GM19043 (cell line): ENCODE measurements around the gene VSIG10L.

Experiments used
- ATAC-seq: cut with Tn5 transposase; IDR thresholded peaks from one replicate; pipeline ENCODE4 v1.9.1; 2021; ENCODE audit warnings: low read depth; ENCODE audit not compliant: unreplicated experiment

The VSIG10L gene

DNA sequence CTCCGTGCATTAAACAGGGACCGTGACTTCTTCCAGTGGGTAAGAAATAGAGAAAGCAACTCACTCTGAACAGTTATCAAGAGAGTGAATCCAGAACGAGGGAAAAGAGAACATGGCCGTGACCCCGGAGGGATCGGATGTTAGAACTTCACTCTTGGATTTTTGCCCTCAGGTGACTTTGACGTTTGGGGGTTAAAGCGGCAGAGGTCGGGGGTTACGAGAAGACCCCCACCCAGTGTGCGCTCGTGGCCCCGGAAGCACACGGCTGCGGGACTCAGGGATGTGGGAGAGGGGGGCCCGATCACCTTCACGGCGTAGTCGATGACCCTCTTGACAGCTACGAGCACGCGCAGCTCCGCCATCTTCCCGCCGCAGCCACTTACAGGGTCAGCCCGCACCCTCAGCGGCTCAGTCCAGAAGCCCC is 24.0 kb upstream of the VSIG10L start, which contains the start of gene ETFB:
ETFB (minus strand) TSS at position 424 of the 424 bp plus-strand sequence; CDS start at position 362, 62 bp downstream.
- no peak for ATAC-seq

DNA sequence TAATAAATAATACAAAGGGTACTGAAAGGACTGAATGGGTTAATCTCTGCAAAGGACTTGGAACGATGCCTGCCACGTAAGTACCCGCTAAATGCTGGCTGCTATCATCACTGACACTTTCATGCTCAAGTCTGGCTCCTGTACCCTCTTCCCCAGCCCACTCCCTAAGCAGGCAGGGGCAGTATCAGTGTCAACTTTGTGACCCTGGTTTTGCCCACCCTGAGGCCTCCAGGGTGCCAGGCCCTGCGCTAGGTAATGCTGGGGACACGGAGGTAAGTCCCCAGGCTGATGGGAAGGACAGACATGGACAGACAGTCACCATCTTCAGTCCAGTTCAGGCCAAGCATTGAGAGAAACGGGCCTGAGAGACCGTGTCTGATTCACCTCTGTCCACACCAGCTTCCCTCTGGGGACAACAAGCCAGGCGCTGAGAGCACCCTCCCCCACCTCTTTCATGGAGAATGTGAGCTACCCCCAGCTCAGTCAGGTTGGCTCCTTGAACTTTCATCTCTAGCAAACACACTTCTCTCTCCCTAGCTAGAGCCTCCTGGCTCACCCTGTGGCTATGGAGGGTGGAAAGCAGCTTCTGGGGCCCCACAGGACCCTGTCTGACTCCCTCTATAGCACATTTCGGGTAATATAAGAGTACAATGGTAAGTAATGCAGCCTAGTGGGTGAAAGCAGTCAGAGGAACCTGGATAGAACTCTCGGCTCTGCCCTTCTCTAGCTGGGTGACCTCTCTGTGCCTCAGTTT is 23.4 kb upstream of the VSIG10L start:
- no peak for ATAC-seq

DNA sequence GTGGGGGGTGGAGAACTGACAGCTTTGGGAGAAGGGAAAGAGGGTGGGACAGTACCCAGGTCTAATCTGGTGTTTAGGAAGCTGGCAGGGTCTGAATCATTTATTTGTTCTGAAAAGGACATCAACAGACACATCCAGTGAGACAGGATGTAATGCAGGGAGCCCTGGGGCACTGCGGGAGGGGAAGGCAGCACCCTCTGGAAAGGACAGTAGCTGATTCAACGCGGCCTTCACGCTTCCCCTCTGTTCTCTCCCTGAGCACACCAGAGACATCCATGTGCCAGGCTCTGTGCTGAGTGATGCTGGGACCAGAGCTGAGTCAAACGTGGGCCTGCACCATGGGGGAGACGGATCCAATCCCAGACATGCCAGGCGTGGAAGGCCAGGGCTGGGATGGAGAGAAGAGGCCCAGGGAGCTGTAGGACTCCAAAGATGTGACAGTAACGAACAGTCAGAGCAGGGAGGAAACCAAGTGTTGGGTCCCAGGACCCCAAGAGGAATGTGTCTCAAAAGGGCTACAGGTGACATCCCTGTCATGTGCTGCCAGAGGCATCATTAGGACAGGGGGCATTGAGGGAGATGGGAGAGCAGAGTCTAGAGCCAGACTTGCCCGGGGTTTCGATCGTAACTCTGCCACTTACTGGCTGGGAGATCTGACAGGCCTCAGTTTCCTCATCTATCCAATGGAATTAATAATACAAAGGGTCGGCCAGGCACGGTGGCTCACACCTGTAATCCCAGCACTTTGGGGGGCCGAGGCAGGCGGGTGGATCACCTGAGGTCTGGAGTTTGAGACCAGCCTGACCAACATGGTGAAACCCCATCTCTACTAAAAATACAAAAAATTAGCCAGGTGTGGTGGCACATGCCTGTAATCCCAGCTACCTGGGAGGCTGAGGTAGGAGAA is 22.5 kb upstream of the VSIG10L start:
- no peak for ATAC-seq

DNA sequence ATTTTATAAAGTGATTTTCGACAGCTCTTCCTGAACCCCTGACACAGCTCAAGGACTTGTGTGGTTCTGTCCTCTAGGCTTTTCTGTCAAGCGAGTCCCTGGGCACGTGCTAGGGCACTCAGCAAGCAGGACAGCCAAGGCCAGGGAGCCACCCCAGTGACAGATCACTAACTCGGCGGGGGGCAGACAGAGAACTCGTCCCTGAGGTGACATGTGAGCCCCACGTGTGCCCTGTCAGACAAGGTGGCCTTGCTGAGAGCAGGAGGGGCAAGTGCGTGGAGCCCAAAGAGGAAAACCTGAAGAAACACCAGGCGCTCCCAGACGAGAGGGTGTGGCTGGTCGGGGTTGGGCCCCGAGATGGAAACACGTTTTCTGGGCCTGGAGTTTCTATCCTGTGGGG is 19.3 kb upstream of the VSIG10L start:
- no peak for ATAC-seq

DNA sequence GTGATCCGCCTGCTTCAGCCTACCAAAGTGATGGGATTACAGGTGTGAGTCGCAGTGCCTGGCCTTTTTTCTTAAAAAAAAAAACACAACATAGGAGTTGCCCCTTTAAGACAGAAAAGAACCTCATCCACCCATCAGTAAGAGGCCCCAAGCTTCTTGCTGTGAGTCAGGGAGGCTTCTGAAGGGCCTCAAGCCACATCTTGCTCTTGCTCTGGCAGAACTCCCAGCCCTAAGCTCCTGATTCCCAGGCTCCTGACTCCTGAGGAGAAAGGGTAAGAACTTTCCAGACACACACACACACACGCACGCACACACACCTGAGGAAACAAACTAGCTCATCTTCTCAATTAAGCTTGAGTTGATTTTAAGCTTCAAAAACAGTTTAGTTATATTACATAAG is 17.4 kb upstream of the VSIG10L start:
- no peak for ATAC-seq

DNA sequence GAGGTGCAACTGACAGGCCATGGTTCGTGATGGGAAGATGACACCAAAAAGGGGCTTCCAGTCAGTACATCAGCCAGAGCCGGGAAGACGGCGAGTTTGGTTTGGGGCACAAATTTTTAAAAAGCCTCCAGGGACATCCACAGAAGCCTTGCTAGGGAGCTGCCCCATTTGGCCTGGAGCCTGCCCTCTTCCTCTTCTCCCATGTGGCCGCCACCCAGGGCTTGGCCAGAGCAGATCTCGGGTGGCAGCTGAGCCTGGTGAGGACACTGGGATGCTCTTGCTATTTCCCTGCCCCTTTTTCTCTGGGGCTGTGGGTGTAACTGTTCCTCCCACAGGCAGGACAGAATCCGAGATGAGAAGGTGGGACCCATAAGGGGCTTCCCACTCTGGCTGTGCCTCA is 16.0 kb upstream of the VSIG10L start:
- ATAC-seq = no peak

DNA sequence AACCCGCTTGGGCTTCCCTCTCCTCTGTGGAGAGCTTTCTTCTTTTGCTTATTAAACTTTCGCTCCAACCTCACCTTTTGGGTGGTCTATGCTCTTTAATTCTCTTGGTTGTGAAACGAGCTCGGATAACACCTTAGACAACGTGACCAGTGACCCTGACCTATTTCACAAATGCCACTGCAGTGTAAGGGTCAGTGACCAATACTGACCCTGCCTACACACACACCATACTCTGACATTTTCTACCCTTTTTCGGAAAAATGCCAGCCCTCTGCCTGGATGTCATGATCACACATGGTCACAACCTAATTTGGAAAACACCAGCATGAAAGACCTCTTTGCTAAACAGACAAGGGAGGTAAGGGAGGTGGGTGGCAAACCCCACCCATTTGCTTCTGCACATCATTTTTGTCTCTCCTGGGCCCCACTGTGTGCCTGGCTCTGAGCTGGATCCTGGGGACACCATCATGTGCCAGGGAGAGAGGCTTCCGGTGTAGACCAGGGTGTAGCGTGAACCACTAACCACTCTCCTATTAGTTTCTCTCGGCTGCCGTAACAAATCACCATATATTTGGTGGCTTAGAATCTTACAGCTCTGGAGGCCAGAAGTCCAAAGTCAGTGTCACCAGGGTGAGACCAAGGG is 14.3 kb upstream of the VSIG10L start:
- ATAC-seq = no peak

DNA sequence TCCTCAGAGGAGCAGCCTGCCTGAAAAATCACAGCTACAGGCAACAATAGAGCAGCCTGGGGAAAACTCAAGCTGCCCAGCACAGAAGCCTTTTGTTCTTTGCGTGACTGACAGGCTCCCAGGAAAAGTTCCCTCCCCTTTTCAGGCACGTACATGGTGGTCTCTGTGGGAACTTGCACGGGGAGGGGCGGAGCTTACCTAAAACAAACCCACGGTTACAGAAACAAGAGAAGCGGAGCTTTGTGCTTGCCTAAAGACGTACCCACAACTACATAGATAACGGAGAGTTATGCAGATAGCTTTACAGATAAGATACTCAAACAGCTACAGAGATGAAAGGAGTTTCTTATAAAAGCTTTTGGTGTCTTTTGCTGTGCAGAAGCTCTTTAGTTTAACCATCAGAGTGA is 12.8 kb upstream of the VSIG10L start:
- ATAC-seq = no peak

DNA sequence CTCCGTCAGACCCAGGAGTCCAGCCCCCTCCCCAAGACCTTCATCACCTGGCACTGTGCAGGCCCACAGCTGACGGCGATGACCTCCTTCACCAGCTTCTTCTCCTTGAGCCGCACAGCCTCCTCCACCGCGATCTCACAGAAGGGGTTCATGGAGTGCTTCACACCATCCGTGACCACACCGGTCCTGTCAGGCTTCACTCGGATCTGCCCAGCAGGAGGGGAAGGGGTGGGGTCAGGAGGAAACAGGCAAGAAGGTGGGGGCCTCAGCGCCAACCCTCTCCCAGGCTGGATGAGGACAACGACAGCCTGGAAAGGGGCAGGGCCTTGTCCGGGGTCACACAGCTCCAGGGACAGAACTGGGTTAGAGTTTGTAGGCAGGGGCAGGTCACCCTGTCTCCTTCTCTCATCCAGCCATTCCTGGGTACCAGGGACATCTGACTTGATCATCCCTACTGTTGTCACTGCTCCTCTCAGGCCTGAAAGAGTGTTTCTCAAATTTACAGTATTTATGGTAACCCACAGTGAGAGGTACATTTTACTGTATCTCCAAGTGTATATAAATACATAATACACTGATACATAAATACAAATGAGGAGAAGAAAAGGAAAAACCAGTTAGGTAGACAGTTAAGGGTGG is 12.3 kb upstream of the VSIG10L start:
- ATAC-seq = no peak

DNA sequence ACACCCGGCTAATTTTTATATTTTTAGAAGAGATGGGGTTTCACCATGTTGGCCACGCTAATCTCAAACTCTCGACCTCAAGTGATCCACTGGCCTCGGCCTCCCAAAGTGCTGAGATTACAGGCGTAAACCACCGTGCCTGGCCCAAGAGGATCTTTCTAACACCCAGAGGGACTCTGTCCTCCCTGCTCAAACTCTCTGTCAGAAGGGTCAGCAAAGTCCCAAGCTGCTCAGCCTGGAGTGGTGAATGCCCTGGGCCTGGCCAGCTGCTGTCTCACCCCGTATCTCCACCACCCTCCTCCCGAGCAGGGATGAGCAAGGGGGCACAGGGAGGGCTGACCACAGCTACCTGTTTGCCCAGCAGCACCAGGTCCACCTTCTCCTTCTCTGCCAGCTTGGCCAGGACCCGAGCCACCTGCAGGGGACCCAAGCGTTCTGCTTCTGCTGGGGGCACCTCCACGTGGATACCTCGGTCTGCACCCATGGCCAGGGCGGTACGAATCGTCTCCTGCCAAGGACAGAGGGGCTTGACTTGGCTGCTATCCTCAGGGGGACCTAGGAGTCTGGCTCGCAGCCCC is 10.9 kb upstream of the VSIG10L start:
- ATAC-seq = no peak

DNA sequence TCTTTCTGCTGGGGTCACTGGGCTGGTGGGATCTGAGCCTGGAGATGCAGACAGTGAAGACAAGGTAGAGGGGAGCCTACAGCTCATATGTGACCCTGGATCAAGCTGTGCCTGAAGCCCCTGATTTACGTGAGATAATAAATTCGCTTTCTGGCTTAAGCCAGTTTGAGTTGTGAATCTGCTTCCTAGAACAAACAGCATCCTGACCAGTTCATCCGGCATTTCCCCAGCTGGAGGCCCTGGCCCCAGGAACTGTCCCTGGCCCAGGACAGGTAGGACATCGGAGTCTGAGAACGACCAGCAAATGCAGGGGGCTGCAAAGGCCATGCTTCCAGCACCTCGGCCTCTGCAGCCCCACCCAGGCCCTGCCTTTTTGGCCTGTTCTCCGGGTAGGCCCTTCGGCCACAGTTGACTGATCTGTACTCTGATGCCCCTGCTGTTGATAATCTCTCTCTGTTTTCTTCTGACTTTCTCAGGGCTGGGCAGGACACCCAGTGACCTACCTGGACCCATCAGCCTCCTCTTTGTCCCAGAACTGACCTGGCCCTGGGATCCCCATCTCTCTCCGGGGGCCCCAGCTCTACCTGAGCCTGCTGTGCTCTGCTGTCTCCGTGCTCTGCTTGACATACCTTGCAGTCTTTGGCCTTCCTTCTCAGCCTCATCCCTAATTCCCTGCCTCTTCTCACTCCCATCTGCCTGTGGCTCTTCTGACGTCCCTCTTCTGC is 9.5 kb upstream of the VSIG10L start:
- no peak for ATAC-seq

DNA sequence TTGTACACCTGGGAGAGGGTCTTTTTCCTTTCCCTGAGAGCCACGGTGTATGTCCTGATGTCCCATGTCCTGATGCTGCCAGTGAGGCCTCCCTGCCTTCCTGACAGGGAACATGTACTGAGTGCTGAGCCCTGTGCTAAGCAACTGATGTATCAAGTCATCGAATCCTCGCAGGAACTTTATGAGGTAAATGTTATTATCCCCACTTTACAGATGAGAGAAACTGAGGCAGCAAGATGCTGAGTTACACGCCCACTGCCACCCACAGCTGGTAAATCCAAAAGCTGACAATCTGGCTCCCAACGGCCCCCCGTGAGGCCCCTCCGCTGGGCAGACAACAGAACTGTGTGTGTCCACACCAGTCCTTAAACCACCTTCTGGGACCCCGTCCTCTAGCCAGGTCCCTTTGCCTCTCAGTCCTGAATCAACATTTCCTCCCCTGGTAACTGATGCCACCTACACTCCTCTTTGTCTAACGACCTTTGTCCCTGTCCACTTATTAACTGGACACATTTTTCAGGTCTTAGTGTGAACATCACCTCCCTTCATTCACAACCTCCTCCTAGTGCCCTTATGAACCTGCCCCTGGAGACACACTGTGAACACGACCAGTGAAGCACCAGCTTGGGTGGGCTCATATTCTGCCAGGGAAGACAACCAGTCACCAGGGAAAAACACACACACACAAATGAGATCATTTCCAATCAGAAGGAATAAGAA is 5.4 kb upstream of the VSIG10L start:
- no peak for ATAC-seq

DNA sequence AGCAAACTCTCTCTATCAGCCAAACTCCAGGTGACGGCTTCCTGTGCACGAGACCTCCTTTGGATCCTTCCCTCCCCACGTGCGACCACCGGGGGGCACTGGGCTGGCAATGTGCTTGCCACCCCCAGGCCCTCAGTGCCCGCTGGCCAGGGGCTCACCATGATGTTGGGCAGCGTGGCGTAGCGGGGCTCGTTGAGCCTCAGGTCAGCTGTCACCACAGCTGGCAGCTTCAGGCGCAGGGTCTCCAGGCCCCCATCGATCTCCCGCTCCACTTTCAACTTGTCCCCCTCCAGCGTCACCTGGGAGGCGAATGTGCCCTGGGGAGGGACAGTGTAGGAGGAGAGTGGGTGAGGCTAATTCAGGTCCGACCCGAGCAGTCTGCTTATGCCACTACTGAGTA is 4.8 kb upstream of the VSIG10L start:
- ATAC-seq = no peak

DNA sequence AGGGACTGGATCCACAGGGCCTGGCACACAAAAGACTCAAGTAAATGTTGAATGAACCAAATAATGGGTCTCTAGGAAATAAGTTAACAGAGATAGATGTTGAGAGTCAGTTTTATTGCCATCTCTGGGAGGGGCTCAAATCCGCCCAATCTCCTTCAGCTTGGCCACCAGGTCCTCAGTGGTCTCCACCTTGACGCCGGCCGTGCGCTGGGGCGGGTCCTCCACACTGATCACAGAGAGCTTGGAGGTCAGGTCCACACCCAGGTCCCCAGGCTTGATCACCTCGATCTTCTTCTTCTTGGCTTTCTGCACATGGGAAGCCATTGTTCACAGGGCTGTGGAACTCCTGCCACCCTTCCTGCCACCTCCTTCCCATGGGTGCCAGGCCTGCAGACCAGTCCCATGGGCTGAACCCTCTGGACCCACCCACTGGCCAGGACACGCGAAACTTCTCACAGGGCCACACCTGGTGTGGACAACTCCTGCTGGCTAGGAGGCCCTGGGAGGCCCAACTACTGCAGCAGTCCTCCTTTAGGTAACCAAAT is 3.2 kb upstream of the VSIG10L start:
- ATAC-seq = no peak

DNA sequence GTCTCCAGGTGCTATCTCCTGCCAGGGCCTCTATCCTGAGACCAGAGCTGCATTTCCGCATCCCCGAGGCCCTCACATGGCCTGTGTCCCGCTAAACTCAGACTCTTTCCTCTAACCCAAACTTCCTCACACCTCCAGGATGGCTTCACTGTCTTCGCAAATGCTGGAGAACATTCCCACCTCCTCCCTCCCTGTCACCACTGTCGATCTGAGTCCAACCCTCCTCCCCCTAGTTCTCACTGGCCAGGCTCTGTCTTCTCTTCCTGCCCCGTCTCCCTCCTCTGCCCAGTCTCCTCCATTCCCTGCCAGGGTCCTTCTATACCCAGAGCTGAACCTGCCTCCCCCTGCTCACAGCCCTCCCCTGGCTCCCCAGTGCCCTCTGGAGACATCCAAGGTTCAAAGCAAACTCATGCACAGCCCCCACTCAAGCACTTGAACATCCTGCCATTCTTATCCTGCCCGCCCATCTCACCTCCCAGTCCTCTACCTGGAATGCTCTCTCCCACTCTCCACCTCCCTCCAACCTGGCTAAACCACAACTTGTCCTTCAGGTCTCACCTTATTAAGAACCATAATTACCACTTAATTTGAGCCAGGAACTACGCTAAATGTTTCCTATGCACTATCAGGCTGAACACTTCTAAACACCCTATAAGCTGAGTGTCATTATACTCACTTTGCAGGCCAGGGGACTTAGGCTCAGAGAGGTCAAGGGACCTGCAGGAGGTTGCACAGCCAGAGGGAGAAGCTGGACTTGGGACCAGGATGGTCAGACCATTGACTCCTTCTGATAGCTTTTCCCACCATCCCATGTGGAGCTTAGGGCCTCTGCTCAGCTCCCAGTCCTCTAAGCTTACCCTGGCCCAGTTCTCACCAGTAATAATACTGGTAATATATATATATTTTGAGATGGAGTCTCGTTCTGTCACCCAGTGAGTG is 961 bp upstream of the VSIG10L start:
- ATAC-seq = no peak

DNA sequence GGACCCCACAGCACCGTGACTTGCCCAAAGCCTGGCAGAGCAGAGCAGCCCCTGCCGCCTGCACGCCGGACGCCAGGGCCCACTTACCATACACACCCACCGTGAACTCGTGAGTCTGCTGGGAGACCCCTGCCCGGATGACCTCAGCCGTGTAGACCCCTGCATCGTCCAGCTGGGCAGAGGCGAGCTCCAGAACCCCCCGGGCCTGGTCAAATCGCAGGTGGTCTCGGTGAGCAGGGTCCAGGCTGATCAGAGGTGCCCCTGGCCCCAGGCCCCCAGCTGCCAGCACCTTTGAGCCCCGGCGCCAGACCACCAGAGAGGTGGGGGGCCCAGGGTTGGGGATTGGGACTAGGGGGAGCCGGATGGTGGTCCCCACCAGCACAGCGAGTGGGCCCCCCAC is 873 bp downstream of the VSIG10L start:
- no peak for ATAC-seq

DNA sequence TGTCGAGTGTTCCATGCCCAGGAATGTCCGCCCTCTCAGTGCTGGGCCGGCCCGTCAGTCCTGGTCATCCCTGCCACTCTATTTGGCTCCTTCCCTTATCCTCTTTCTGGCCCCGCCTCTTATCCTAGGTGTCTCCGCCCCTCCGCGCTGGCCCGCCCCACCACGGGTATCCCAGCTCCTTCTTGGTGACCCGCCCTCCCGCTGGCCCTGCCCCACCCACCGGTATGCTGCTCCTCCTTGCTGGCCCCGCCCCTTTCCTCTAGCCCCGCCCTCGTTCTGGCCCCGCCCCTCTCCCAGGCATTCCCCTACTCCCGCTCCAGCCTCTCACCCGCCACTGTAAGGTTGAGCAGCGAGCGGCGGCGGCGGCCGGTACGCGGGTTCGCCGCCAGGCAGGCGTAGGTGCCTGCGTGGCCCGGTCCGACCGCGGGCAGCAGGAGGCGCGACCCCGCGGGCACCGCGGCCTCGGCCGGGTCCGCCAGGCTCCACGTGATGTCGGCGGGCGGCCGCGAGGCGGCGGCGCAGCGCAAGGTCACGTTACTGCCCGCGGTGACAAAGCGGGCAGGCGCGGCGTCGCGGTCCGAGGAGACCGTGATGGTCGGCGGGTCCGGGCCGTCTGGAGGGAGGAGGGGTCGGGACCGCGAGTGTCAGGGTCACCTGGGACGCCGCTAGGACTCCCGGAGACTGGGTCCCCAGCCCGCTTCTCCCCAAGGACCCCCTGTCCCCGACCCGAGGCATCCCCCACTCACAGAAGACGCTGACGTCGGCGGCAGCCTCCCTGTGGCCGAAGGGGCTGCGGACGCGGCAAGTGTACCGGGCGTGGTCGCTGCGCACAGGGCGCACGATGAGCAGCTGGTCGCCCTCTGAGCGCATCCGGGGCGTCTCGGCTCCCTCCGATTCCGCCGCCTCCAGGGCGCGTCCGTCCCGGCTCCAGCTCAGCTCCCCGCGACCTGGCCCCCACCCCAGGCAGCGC is 2.0 kb downstream of the VSIG10L start:
- no peak for ATAC-seq
